ENCODE results near the gene SIK3.

The SIK3 gene

DNA sequence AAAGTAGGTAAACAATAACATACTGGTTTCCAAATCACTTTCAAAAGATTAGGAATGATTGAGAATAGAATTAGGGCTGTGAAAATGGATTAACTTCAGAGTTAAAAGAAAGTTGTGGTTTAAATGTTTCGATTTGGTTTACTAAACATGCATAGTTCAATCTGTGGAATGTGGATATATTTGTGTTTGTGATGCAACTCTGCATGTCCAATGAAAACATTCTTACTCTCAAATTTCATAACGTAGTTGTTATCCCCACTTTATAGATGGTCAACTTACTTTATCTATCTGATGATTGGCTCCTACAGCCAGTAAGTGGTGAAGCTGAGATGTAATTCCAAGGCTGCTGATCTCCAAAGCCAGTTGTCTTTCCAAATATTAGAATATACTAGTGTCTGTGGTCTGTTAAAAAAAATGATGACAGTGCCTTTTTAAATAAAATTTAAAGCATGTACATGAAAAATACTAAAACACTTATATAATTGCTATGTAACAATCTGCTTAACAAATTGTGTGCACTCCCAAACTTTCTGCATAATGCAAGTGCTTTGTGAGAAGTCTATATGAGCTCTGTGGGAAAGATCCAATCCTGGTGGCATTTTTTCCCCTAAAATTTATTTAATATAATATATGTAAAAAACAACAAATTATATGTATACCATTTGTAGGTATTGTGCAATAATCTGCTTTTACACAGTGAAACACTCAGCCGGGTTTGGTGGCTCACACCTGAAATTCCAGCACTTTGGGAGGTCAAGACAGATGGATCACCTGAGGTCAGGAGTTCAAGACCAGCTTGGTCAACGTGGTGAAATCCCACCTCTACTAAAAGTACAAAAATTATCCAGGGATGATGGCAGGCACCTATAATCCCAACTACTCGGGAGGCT lies 9.7 kb upstream of the SIK3 start:
- DNase-seq: no peak

GRCh38 chr11:117100556-117100955 lies 2.3 kb upstream of the SIK3 start:
- DNase-seq: no peak

DNA sequence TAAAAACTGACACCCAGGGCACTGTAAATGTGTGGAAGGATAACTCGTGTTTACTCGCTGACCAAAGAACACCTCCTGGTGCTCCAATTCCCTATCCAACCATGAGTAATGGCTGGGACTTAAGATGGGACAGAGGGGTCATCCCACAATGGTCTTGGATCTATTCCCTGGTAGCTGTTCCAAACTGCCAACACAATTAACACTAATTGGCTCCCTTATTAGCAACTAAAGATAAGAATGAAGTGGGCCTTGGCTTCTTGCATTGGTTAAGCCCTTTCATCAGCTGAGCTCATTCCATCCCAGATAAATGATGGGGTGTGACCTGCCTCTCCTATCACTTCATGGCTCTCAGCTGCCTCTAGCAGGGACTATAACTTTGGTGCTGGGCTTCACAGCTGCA lies 1.5 kb upstream of the SIK3 start:
- DNase-seq: no peak

GRCh38 chr11:117097389-117098268 lies 599 bp downstream of the SIK3 start:
- peak; percentile 35 for DNase-seq

- DNase-seq: no peak
Measured at GRCh38 chr11:117097014-117097388, 1.2 kb downstream of the SIK3 start.

DNA sequence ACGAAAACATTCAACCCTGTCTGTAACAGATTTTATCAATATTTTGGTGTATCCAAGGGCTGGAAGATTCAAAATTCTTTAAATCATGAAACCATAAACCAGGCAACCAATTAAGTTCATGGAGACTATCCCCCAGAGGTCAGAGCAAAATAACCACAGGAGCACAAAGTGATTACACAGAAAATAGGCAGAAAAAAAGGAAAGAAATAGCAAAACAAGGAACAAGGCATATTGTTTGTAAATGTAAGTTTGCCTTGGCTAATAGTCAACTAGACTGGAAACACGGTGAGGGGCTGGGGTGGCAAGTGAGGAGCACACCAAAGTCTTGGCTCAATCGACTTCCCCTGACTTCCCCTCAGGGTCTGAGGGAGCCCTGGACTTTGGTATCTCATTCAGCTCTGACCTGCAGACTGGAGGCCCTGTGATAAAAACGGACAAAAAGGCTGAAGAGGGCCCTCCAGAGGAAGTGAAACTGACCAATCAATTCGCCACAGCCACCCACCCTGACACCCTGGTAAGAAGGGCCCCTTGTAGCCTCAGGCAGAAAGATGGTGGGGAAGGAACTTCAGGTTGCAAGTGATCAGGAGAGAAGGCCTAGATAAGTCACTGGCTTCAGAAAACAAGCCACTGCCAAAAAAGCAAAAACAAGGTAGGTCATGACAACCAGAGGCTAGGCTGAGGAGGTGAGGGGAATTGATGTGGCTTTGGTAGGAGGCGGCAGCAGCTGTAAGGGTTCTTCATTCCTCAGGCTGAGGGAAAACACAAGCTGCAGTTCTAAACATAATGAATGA lies 1.8 kb downstream of the SIK3 start:
- peak; percentile 54 for DNase-seq

- peak; percentile 49 for DNase-seq
Measured at GRCh38 chr11:117095284-117096161, 2.7 kb downstream of the SIK3 start.

DNA sequence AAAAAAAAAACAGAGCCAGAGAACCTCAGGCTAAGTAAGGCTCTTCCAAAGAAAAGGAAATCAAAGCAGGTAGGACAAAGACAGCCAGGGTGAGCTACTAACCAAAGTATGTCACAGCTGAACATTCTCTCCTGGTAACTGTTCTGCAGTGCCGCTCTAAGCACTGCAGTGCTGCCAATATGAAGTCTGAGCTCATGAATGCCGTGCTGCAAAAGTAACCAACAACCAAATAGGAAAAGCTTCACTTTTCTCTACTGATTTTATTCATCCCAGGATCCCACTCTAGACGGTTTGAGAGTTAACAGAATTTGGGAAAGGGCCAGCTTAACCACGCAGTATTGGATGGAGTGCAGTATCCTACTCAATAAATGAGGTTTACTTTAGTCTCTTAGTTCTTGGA lies 3.5 kb downstream of the SIK3 start:
- DNase-seq: peak; percentile 7

- peak; percentile 42 for DNase-seq
Measured at GRCh38 chr11:117092951-117093590, 5.2 kb downstream of the SIK3 start.

DNA sequence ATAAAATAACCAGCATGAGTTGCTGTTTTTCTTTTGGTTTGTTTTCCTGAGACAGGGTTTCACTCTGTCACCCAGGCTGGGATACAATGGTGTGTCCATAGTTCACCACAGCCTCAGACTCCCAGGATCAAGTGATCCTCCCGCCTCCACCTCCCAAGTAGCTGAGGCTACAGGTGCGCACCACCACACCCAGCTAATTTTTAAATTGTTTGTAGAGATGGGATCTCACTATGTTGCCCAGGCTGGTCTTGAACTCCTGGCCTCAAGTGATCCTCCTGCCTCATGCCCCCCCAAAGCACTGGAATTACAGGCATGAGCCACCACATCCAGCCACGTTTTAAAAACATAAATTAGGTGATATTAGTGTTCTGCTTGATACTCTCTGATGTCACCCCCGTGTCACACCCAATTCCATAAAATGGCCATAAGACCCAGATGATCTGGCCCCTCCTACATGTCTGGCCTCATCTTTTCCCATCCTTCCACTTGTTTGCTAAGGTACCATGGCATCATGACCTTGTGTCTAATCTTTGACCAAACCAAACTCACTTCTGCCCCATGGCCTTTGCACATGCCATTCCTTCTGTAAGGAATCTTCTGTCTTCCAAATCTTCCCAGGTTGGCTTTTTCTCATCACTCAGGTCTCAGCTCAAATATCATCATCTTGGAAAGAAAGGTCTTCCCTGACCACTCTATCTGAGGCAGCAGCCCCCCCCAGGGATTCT lies 6.3 kb downstream of the SIK3 start:
- no peak for DNase-seq

DNA sequence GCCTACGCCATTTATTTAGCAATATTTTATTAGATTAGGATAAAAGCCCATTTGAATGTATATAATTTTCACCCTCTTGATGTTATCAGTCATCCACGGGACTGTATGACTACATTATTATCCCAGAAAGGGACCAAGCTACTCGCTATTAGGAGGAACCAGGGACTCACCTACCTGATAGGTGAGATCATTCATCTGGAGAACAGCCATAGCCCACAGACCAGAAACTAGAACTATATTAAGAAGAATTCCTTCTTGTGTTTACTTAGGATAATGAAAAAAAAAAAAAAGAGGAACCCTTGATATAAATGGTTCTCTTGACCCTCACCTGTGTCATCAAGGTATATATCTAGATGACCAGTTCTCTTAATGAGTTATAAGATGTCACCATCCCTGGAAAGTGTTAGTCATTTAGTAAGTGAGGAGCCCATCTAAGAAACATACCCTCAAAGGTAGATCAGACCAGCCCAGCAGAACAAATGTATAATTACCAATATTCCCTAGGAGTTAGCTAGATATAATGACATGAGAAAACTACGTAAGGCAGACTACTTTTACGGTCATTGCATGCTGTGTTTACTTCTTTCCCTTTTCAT lies 8.0 kb downstream of the SIK3 start:
- DNase-seq: no peak

GRCh38 chr11:117089685-117090084 lies 8.5 kb downstream of the SIK3 start:
- no peak for DNase-seq

GRCh38 chr11:117087446-117087845 lies 10.8 kb downstream of the SIK3 start:
- DNase-seq: no peak

GRCh38 chr11:117084992-117085391 lies 13.2 kb downstream of the SIK3 start:
- DNase-seq: no peak

DNA sequence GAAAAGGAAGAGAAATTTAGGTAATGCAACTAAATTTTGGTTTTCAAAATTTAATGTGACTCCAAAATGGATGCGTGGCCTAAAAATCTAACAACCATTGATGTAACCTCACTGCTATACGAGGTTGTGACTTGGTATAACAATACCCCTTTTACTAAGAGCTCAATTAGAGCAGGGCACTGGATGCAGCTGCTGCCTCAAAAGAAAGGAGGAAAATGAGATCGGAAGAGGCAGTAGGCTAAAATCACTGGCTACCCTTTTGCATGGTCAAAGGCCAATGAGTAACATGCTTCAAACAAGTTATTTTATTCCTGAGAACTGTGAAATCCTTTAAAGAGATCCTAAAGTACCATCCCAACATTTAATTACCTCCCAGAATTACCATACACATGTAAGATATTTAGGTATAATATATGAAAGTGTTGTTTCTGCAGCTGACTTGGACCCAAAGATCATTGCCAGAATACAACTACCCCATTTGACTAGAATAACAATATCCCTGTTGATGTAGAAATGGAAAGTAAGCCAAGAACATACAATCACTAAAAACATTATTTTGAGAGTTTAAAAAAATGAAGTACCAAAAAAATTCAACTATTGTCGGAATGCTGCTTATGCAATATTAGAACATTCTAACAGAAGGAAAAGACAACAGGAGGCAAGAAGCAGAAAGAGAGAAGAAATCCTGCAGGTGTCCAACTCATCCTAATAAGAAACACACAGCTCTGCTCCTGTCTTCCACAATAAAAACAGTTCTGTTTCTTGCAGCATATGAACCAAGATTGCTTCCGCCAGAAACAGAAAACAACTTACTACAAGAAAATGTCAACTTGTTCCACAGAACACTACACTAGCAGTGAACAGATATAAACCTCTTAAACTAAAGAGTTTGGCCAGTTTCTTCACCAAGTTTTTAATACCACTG lies 15.0 kb downstream of the SIK3 start:
- DNase-seq: no peak

GRCh38 chr11:117081908-117082307 lies 16.3 kb downstream of the SIK3 start:
- no peak for DNase-seq

DNA sequence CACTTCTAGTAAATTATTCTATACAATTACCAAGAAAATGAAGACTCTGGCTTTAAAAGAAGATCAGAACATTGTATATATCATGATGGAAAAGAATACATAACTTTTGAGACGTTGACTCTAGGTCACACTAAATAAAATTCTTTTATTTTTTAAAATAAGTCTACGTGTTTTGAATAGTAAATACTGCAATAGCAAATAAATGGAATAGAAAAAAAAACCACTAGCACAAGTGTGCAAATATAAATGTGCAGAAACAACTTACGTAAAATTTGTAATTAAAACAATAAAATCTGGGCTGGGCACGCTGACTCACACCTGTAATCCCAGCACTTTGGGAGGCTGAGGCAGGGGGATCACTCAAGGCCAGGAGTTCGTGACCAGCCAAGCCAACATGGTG lies 17.9 kb downstream of the SIK3 start:
- no peak for DNase-seq

- no peak for DNase-seq
Measured at GRCh38 chr11:117076941-117077691, 21.1 kb downstream of the SIK3 start.

DNA sequence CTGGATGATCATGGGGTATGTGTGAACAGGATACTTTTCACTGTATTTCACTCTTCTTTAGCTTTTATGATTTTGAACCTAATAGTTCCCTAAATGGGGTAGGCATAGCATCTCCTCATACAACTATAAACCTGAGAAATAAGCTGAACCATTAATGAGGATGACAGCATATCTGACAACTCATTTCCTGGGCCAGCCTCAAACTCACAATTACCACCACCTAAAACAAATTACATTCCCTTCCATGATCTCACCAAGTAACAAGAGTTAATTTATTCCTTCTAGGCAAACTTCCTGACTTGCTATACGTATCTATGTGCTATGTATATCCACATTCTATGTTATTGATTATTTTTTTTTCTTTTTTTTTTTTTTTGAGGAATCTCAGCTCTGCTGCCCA lies 23.0 kb downstream of the SIK3 start:
- DNase-seq: no peak

Data from activated CD4-positive, alpha-beta T cell treated with anti-CD3 and anti-CD28 coated beads, Interleukin-2, Interleukin-6, amounts not matched to agents 100 ng/mL and 50 ng/mL, durations not matched to agents 16 hours and 8 hours (primary cell).